ENCODE data around the gene NKD2.

NKD2 gene

GRCh38 chr5:1056611-1057484 is 48.2 kb downstream of the NKD2 start:
- H3K4me3 ChIP-seq (ENCODE audit: low read depth, low read length), result no peak overlapping the region
- TF ChIP-seq MYC (IDR thresholded peaks at IDR 0.05; ENCODE audit: low read depth, low read length) (no peak), POLR2A (IDR thresholded peaks at IDR 0.05; ENCODE audit: extremely low read depth, insufficient read length) (no peak)
- TF ChIP-seq, protein P1, sequence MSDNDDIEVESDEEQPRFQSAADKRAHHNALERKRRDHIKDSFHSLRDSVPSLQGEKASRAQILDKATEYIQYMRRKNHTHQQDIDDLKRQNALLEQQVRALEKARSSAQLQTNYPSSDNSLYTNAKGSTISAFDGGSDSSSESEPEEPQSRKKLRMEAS (IDR thresholded peaks at IDR 0.05; ENCODE audit: low read depth, low read length), result no peak
- TF ChIP-seq, protein P2, sequence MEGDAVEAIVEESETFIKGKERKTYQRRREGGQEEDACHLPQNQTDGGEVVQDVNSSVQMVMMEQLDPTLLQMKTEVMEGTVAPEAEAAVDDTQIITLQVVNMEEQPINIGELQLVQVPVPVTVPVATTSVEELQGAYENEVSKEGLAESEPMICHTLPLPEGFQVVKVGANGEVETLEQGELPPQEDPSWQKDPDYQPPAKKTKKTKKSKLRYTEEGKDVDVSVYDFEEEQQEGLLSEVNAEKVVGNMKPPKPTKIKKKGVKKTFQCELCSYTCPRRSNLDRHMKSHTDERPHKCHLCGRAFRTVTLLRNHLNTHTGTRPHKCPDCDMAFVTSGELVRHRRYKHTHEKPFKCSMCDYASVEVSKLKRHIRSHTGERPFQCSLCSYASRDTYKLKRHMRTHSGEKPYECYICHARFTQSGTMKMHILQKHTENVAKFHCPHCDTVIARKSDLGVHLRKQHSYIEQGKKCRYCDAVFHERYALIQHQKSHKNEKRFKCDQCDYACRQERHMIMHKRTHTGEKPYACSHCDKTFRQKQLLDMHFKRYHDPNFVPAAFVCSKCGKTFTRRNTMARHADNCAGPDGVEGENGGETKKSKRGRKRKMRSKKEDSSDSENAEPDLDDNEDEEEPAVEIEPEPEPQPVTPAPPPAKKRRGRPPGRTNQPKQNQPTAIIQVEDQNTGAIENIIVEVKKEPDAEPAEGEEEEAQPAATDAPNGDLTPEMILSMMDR (IDR thresholded peaks at IDR 0.05; ENCODE audit: low read depth, low read length), result no peak
- no peak for DNase-seq (ENCODE audit: low read depth)

- TF ChIP-seq, protein P2 (IDR thresholded peaks at IDR 0.05; ENCODE audit: low read depth, low read length), result no peak
- TF ChIP-seq, protein P1 (IDR thresholded peaks at IDR 0.05; ENCODE audit: low read depth, low read length), result no peak
- no peak for TF ChIP-seq POLR2A (IDR thresholded peaks at IDR 0.05; ENCODE audit: extremely low read depth, insufficient read length)
- no peak for TF ChIP-seq MYC (IDR thresholded peaks at IDR 0.05; ENCODE audit: low read depth, low read length)
- H3K4me3 ChIP-seq (ENCODE audit: low read depth, low read length), result no peak overlapping the region
- DNase-seq (ENCODE audit: low read depth), result no peak
Observed at GRCh38 chr5:1057485-1058082, 49.0 kb downstream of the NKD2 start.

GRCh38 chr5:1058083-1058945 is 49.7 kb downstream of the NKD2 start:
- TF ChIP-seq, protein P2 (IDR thresholded peaks at IDR 0.05; ENCODE audit: low read depth, low read length), result no peak
- TF ChIP-seq, protein P1 (IDR thresholded peaks at IDR 0.05; ENCODE audit: low read depth, low read length), result no peak
- TF ChIP-seq MYC (IDR thresholded peaks at IDR 0.05; ENCODE audit: low read depth, low read length), result no peak
- no peak for TF ChIP-seq POLR2A (IDR thresholded peaks at IDR 0.05; ENCODE audit: extremely low read depth, insufficient read length)

GRCh38 chr5:1058988-1059883 is 50.6 kb downstream of the NKD2 start:
- no peak overlapping the region for H3K4me3 ChIP-seq (ENCODE audit: low read depth, low read length)
- DNase-seq (ENCODE audit: low read depth), result no peak
- TF ChIP-seq MYC (IDR thresholded peaks at IDR 0.05; ENCODE audit: low read depth, low read length) (no peak), POLR2A (IDR thresholded peaks at IDR 0.05; ENCODE audit: extremely low read depth, insufficient read length) (no peak)
- TF ChIP-seq, protein P2 (IDR thresholded peaks at IDR 0.05; ENCODE audit: low read depth, low read length), result no peak
- TF ChIP-seq, protein P1 (IDR thresholded peaks at IDR 0.05; ENCODE audit: low read depth, low read length), result no peak

More at GRCh38 chr5:1058083-1058945, 49.7 kb downstream of the NKD2 start:
- no peak overlapping the region for H3K4me3 ChIP-seq (ENCODE audit: low read depth, low read length)
- no peak for DNase-seq (ENCODE audit: low read depth)

GRCh38 chr5:1059884-1060263 is 51.3 kb downstream of the NKD2 start:
- DNase-seq (ENCODE audit: low read depth), result no peak
- TF ChIP-seq, protein P2 (IDR thresholded peaks at IDR 0.05; ENCODE audit: low read depth, low read length), result no peak
- no peak overlapping the region for H3K4me3 ChIP-seq (ENCODE audit: low read depth, low read length)

All from NB4 (cell line).